ENCODE data around the gene LETM1. TPM values are rescaled to one million over a fixed set of nuclear protein-coding genes. Genes with fewer than 3 reads are reported as not detected.

Gene LETM1
- total and polyA plus RNA-seq, 2 of the 13 experiments (the other 11 are each of a cell fraction or from before 2014, with no cell fraction given): 9.7 to 41.6 TPM

- TF ChIP-seq ZGPAT (CRISPR knock-in tag; IDR thresholded peaks at IDR 0.05) (peak; percentile 84; the same call in 1 of the 2 replicates), ELF1 (CRISPR knock-in tag; IDR thresholded peaks at IDR 0.05) (no peak), ZNF430 (CRISPR knock-in tag; IDR thresholded peaks at IDR 0.05) (0 out of 2 replicates have a peak, but pooled peaks have one; percentile 18), ZNF589 (CRISPR knock-in tag; conservative IDR thresholded peaks at IDR 0.05) (no peak), ZNF615 (CRISPR knock-in tag; IDR thresholded peaks at IDR 0.05; ENCODE audit: borderline replicate concordance) (no peak), ZSCAN22 (CRISPR knock-in tag; IDR thresholded peaks at IDR 0.05) (peak; percentile 72; the same call in 1 of the 2 replicates), MIER2 (CRISPR knock-in tag; IDR thresholded peaks at IDR 0.05) (no peak), ZUFSP (CRISPR knock-in tag; IDR thresholded peaks at IDR 0.05; ENCODE audit: borderline replicate concordance) (no peak), NFKB2 (CRISPR knock-in tag; IDR thresholded peaks at IDR 0.05; ENCODE audit: borderline replicate concordance) (peak; percentile 94), ZBTB3 (CRISPR knock-in tag; IDR thresholded peaks at IDR 0.05; ENCODE audit: borderline replicate concordance, low read depth) (peak; percentile 83; the same call in 1 of the 2 replicates), REL (CRISPR knock-in tag; conservative IDR thresholded peaks at IDR 0.05) (peak; percentile 72), PAX8 (CRISPR knock-in tag; IDR thresholded peaks at IDR 0.05; ENCODE audit: borderline replicate concordance) (no peak; the same call in 1 of the 2 replicates), HDAC1 (CRISPR knock-in tag; IDR thresholded peaks at IDR 0.05) (peak; percentile 64; the same call in 1 of the 2 replicates), PAF1 (CRISPR knock-in tag; IDR thresholded peaks at IDR 0.05) (no peak), AFF4 (CRISPR knock-in tag; IDR thresholded peaks at IDR 0.05) (no peak), THAP7 (CRISPR knock-in tag; IDR thresholded peaks at IDR 0.05) (no peak), CEBPG (CRISPR knock-in tag; IDR thresholded peaks at IDR 0.05) (peak; percentile 3; the same call in 1 of the 2 replicates), TFDP1 (CRISPR knock-in tag; IDR thresholded peaks at IDR 0.05; ENCODE audit: borderline replicate concordance) (peak; percentile 96; the same call in 1 of the 2 replicates), HNRNPUL1 (IDR thresholded peaks at IDR 0.05; ENCODE audit: low read depth, low read length) (no peak), ZNF207 (IDR thresholded peaks at IDR 0.05; ENCODE audit: borderline replicate concordance) (no peak)
Observed at GRCh38 chr4:1870578-1871443, 14.9 kb upstream of the LETM1 start, which contains the start of gene NSD2 (continued).
